ENCODE measurements around the gene C19orf67. TPM values are rescaled to one million over a fixed set of nuclear protein-coding genes. Genes with fewer than 3 reads are reported as not detected.

The C19orf67 gene
- total RNA-seq, 1 donor from 2014 or later = not detected

- no peaks in the 10 kb centered on the region for H3K36me3 Mint-ChIP-seq (ENCODE audit: low read depth)
- H3K27ac Mint-ChIP-seq (ENCODE audit: unreplicated experiment) = no peak overlapping the region
- no peak for DNase-seq (ENCODE audit: low spot score)
- no peak overlapping the region for H3K4me3 Mint-ChIP-seq (ENCODE audit: unreplicated experiment)
- H3K4me1 Mint-ChIP-seq (ENCODE audit: low read depth) = peaks cover 24% of the 10 kb centered on the region
- no peaks in the 10 kb centered on the region for H3K9me3 Mint-ChIP-seq (ENCODE audit: low read depth)
- no peaks in the 10 kb centered on the region for H3K27me3 Mint-ChIP-seq (ENCODE audit: low read depth)
- no peak for TF ChIP-seq CTCF (IDR thresholded peaks at IDR 0.05)
Observed at GRCh38 chr19:14120497-14120780, 34.9 kb upstream of the C19orf67 start.

- Mint-ChIP-seq H3K27me3 (ENCODE audit: low read depth) (no peaks in the 10 kb centered on the region), H3K36me3 (ENCODE audit: low read depth) (no peaks in the 10 kb centered on the region), H3K27ac (ENCODE audit: unreplicated experiment) (no peak overlapping the region), H3K4me3 (ENCODE audit: unreplicated experiment) (no peak overlapping the region), H3K4me1 (ENCODE audit: low read depth) (peaks cover 27% of the 10 kb centered on the region), H3K9me3 (ENCODE audit: low read depth) (no peaks in the 10 kb centered on the region)
- TF ChIP-seq CTCF (IDR thresholded peaks at IDR 0.05) = no peak
- no peak for DNase-seq (ENCODE audit: low spot score)
Observed at GRCh38 chr19:14119644-14120496, 34.3 kb upstream of the C19orf67 start.

- Mint-ChIP-seq H3K9me3 (ENCODE audit: low read depth) (no peaks in the 10 kb centered on the region), H3K36me3 (ENCODE audit: low read depth) (no peaks in the 10 kb centered on the region), H3K27ac (ENCODE audit: unreplicated experiment) (peak overlapping the region; percentile 96), H3K4me1 (ENCODE audit: low read depth) (peaks cover 27% of the 10 kb centered on the region), H3K27me3 (ENCODE audit: low read depth) (no peaks in the 10 kb centered on the region), H3K4me3 (ENCODE audit: unreplicated experiment) (peak overlapping the region; percentile 78)
- TF ChIP-seq CTCF (IDR thresholded peaks at IDR 0.05) = no peak
- no peak for DNase-seq (ENCODE audit: low spot score)
Observed at GRCh38 chr19:14119146-14119545, 33.6 kb upstream of the C19orf67 start.

- Mint-ChIP-seq H3K36me3 (ENCODE audit: low read depth) (no peaks in the 10 kb centered on the region), H3K4me3 (ENCODE audit: unreplicated experiment) (peak overlapping the region; percentile 78), H3K27me3 (ENCODE audit: low read depth) (no peaks in the 10 kb centered on the region), H3K9me3 (ENCODE audit: low read depth) (no peaks in the 10 kb centered on the region), H3K27ac (ENCODE audit: unreplicated experiment) (peak overlapping the region; percentile 96), H3K4me1 (ENCODE audit: low read depth) (peaks cover 33% of the 10 kb centered on the region)
- TF ChIP-seq CTCF (IDR thresholded peaks at IDR 0.05) = no peak
- DNase-seq (ENCODE audit: low spot score) = no peak
Observed at GRCh38 chr19:14118165-14119051, 32.8 kb upstream of the C19orf67 start.

- peaks cover 40% of the 10 kb centered on the region for H3K4me1 Mint-ChIP-seq (ENCODE audit: low read depth)
- no peaks in the 10 kb centered on the region for H3K27me3 Mint-ChIP-seq (ENCODE audit: low read depth)
- no peak for TF ChIP-seq CTCF (IDR thresholded peaks at IDR 0.05)
- H3K9me3 Mint-ChIP-seq (ENCODE audit: low read depth) = no peaks in the 10 kb centered on the region
- H3K4me3 Mint-ChIP-seq (ENCODE audit: unreplicated experiment) = peak within 1 kb of the TSS; percentile 90
- no peaks in the 10 kb centered on the region for H3K36me3 Mint-ChIP-seq (ENCODE audit: low read depth)
- H3K27ac Mint-ChIP-seq (ENCODE audit: unreplicated experiment) = peak within 1 kb of the TSS; percentile 96
- DNase-seq (ENCODE audit: low spot score) = peak; percentile 100
Observed at GRCh38 chr19:14117668-14118164, 32.1 kb upstream of the C19orf67 start, which contains the start of gene PRKACA. PRKACA (minus strand) TSS chr19:14117762; CDS start chr19:14117547, 215 bp downstream.

Measured in chondrocyte (in vitro differentiated cells).